Neural cell (in vitro differentiated cells): ENCODE results near the gene XIAP.

ENCODE experiments used
- EP300 ChIP-seq: fragments of 450-650 bp; conservative IDR thresholded peaks from 2 replicates; pipeline ENCODE4 v1.6.1; 2014; ENCODE audit warnings: antibody characterized with exemption, mild to moderate bottlenecking, moderate library complexity; ENCODE audit not compliant: poor library complexity, severe bottlenecking
- MXI1 ChIP-seq: fragments of 450-650 bp; conservative IDR thresholded peaks from 2 replicates; pipeline ENCODE4 v1.6.1; 2014; ENCODE audit warnings: antibody characterized with exemption, mild to moderate bottlenecking; ENCODE audit not compliant: poor library complexity, severe bottlenecking
- TAF1 ChIP-seq: IDR thresholded peaks from 2 replicates; pipeline ENCODE4 v1.6.1; 2012; ENCODE audit warnings: low read depth
- TF ChIP-seq, protein P1 (sequence below): fragments of 450-650 bp; IDR thresholded peaks from 2 replicates; pipeline ENCODE4 v1.5.1; 2014; ENCODE audit warnings: antibody characterized with exemption, mild to moderate bottlenecking, moderate library complexity; ENCODE audit not compliant: poor library complexity, severe bottlenecking

DNA sequence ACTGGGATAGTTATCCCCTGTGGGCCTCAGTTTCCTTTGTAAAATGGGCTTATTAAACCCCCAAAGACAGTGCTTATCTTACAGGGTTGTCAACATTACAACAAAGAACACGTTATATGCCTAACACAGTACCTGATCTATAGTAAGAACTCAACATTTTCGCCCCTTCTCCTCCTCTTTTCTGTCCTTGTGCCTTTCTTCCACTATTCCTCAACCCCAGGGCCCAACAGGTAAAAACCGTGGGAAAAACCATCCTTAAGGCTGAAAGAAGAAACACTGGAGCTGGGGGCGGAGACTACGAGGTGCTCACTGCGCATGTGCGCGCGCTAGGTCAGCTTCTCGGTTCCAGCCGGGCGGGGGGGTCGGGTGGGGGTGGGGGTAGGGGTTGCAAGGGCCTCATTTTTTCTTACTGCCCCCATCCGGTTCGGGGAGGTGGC, 426 bp upstream of the XIAP start:
- TF ChIP-seq, protein P1, sequence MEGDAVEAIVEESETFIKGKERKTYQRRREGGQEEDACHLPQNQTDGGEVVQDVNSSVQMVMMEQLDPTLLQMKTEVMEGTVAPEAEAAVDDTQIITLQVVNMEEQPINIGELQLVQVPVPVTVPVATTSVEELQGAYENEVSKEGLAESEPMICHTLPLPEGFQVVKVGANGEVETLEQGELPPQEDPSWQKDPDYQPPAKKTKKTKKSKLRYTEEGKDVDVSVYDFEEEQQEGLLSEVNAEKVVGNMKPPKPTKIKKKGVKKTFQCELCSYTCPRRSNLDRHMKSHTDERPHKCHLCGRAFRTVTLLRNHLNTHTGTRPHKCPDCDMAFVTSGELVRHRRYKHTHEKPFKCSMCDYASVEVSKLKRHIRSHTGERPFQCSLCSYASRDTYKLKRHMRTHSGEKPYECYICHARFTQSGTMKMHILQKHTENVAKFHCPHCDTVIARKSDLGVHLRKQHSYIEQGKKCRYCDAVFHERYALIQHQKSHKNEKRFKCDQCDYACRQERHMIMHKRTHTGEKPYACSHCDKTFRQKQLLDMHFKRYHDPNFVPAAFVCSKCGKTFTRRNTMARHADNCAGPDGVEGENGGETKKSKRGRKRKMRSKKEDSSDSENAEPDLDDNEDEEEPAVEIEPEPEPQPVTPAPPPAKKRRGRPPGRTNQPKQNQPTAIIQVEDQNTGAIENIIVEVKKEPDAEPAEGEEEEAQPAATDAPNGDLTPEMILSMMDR = no peak
- TF ChIP-seq TAF1 (no peak), MXI1 (no peak), EP300 (no peak)
